GM21576 (cell line): ENCODE data around the gene C1orf174.

Source experiments
- ATAC-seq: cut with Tn5 transposase; IDR thresholded peaks from one replicate; pipeline ENCODE4 v1.9.1; 2021; ENCODE audit warnings: mild to moderate bottlenecking, moderate library complexity; ENCODE audit not compliant: unreplicated experiment

Gene C1orf174

GRCh38 chr1:3879099-3879498 is 21.0 kb downstream of the C1orf174 start:
- no peak for ATAC-seq

GRCh38 chr1:3876716-3877115 is 23.4 kb downstream of the C1orf174 start:
- ATAC-seq, result no peak

- ATAC-seq, result no peak
Observed at GRCh38 chr1:3874736-3875135, 25.3 kb downstream of the C1orf174 start.

- ATAC-seq, result no peak
Observed at GRCh38 chr1:3872546-3872945, 27.5 kb downstream of the C1orf174 start.

- no peak for ATAC-seq
Observed at GRCh38 chr1:3871451-3871805, 28.6 kb downstream of the C1orf174 start.

- ATAC-seq, result no peak
Observed at GRCh38 chr1:3869751-3870301, 30.2 kb downstream of the C1orf174 start.

GRCh38 chr1:3868464-3869006 is 31.5 kb downstream of the C1orf174 start:
- no peak for ATAC-seq

GRCh38 chr1:3865606-3866160 is 34.4 kb downstream of the C1orf174 start:
- ATAC-seq, result no peak

GRCh38 chr1:3864884-3865283 is 35.2 kb downstream of the C1orf174 start:
- ATAC-seq, result no peak

- ATAC-seq, result no peak
Observed at GRCh38 chr1:3863231-3863935, 36.7 kb downstream of the C1orf174 start.

- no peak for ATAC-seq
Observed at GRCh38 chr1:3858231-3858981, 41.7 kb downstream of the C1orf174 start.

GRCh38 chr1:3857791-3858129 is 42.3 kb downstream of the C1orf174 start:
- no peak for ATAC-seq

- peak; percentile 94 for ATAC-seq
Observed at GRCh38 chr1:3856923-3857790, 42.9 kb downstream of the C1orf174 start, which contains the start of the genes CEP104 and DFFB. Gene CEP104, minus strand, starts transcription at chr1:3857211. Its CDS starts 4,804 bp downstream, at chr1:3852407. Gene DFFB, plus strand, starts transcription at chr1:3857476. Its CDS starts 128 bp downstream, at chr1:3857604.

- no peak for ATAC-seq
Observed at GRCh38 chr1:3852711-3853485, 47.2 kb downstream of the C1orf174 start.

- no peak for ATAC-seq
Observed at GRCh38 chr1:3852091-3852490, 48.0 kb downstream of the C1orf174 start.

- ATAC-seq, result no peak
Observed at GRCh38 chr1:3851292-3851691, 48.8 kb downstream of the C1orf174 start.

GRCh38 chr1:3850857-3851256 is 49.2 kb downstream of the C1orf174 start:
- no peak for ATAC-seq

- no peak for ATAC-seq
Observed at GRCh38 chr1:3847081-3847480, 53.0 kb downstream of the C1orf174 start.

- ATAC-seq, result no peak
Observed at GRCh38 chr1:3846541-3846940, 53.5 kb downstream of the C1orf174 start.

- no peak for ATAC-seq
Observed at GRCh38 chr1:3842912-3843311, 57.2 kb downstream of the C1orf174 start.
